Transverse colon (tissue), 4 donors: ENCODE results near the gene CCDC32.

Experiments used
- POLR2A ChIP-seq: fragments of 450-650 bp; IDR thresholded peaks from one replicate; pipeline ENCODE4 v1.6.1; 2016; ENCODE audit warnings: antibody characterized with exemption, mild to moderate bottlenecking, moderate library complexity
- POLR2AphosphoS5 ChIP-seq, 3 donors: sonication (generic); formaldehyde crosslinking; IDR thresholded peaks; one replicate each; pipeline ENCODE4 v1.6.1; 2016; ENCODE audit warnings: antibody characterized with exemption in 3 of 3
- TF ChIP-seq, protein P1 (sequence below), 5 experiments: fragments of 200-600 bp in 3 of 5; fragments of 450-650 bp in 2 of 5; sonication (generic) in 3 of 5; IDR thresholded peaks; 1 replicate in 2 of 5; 2 replicates in 3 of 5; pipeline ENCODE4 v1.5.1; 2016 to 2017; ENCODE audit warnings: antibody characterized with exemption in 5 of 5, inconsistent platforms in 3 of 5, mild to moderate bottlenecking in 2 of 5, moderate library complexity in 1 of 5

DNA sequence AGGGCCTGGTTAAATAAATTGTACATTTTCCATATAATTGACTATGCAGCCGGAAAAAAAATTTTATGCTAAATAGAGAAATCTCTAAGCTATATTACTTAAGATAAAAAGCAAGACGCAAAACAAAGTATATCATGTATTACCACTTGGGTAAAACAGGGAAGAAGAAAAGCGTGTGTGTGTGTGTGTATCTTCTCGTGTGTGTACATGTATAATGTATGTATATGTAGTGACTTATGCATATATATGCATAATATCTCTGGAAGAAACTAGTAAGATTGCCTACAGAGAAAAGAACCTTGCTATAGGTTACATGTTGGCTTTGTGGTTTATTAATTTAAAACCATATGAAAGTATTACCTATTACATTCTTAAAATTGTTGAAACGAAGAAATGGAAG lies 48.2 kb upstream of the CCDC32 start:
- TF ChIP-seq, protein P1, sequence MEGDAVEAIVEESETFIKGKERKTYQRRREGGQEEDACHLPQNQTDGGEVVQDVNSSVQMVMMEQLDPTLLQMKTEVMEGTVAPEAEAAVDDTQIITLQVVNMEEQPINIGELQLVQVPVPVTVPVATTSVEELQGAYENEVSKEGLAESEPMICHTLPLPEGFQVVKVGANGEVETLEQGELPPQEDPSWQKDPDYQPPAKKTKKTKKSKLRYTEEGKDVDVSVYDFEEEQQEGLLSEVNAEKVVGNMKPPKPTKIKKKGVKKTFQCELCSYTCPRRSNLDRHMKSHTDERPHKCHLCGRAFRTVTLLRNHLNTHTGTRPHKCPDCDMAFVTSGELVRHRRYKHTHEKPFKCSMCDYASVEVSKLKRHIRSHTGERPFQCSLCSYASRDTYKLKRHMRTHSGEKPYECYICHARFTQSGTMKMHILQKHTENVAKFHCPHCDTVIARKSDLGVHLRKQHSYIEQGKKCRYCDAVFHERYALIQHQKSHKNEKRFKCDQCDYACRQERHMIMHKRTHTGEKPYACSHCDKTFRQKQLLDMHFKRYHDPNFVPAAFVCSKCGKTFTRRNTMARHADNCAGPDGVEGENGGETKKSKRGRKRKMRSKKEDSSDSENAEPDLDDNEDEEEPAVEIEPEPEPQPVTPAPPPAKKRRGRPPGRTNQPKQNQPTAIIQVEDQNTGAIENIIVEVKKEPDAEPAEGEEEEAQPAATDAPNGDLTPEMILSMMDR (IDR thresholded peaks at IDR 0.05) = no peak
- TF ChIP-seq POLR2AphosphoS5 (IDR thresholded peaks at IDR 0.05) (no peak), POLR2A (no peak)
